AG09319 (cell line): ENCODE data around the gene LRRC8D.
"Not testable (repeated sequence)": the region's sequence is repeated elsewhere in the genome, so short reads cannot be mapped to it uniquely, and the experiment has no call there.

Experiments used
- DNase-seq: peaks from one replicate; pipeline ENCODE4 v3.0.0-alpha.2; 2010; ENCODE audit warnings: low read depth; ENCODE audit errors: extremely low read depth
- TF ChIP-seq, protein P1 (sequence below): IDR thresholded peaks from 2 replicates; pipeline ENCODE4 v1.5.1; 2011; ENCODE audit warnings: low read depth, mild to moderate bottlenecking, inconsistent platforms, low read length, moderate library complexity

LRRC8D gene

DNA sequence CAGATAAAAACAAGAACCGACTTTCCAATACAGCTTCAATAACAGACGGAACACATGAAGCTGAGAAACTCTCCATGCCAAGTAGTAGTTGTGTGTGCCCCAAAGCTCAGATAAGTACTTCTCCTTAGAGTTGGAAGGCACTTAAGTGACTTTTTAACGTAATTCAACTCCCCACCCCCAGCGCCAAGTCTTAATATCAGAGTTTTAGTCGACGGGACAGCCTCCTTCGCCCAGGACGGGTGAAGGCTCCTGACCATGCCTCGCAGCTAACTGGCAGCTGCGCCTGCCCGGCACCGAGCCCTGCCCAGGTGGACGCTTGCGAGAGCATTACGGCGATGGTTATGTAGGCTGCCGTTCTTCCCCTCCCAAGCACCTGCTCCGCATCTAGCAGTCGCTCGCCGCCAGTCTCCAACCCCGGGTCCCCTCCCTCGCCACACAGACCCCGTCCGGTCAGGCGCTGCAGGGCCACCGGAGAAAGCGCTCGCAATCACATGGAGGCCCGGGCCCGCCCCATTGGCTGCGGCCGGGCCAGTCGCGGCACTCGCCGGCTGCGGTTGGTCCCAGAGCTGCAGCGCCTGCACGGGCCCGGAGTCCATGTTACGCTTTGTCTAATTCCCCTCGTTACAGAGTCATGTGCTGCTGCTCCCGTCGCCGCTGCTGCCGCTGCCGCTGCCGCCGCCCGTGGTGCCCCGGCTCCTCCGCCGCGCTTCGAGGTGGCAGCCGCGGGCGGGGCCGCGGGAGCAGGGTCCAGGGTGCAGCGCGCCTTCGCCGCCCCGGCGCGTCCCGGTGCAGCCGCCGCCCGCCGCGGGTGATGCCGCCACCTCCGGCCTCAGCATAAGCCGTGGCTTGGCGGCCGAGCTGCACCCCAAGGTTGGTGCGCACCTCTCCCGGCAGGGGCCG, at the start of gene LRRC8D:
Gene LRRC8D, plus strand, starts transcription at position 611 of the 900 bp plus-strand sequence. CDS start 112,037 bp downstream, outside the sequence.
- DNase-seq, result peak; percentile 27
- TF ChIP-seq, protein P1, sequence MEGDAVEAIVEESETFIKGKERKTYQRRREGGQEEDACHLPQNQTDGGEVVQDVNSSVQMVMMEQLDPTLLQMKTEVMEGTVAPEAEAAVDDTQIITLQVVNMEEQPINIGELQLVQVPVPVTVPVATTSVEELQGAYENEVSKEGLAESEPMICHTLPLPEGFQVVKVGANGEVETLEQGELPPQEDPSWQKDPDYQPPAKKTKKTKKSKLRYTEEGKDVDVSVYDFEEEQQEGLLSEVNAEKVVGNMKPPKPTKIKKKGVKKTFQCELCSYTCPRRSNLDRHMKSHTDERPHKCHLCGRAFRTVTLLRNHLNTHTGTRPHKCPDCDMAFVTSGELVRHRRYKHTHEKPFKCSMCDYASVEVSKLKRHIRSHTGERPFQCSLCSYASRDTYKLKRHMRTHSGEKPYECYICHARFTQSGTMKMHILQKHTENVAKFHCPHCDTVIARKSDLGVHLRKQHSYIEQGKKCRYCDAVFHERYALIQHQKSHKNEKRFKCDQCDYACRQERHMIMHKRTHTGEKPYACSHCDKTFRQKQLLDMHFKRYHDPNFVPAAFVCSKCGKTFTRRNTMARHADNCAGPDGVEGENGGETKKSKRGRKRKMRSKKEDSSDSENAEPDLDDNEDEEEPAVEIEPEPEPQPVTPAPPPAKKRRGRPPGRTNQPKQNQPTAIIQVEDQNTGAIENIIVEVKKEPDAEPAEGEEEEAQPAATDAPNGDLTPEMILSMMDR, result no peak

DNA sequence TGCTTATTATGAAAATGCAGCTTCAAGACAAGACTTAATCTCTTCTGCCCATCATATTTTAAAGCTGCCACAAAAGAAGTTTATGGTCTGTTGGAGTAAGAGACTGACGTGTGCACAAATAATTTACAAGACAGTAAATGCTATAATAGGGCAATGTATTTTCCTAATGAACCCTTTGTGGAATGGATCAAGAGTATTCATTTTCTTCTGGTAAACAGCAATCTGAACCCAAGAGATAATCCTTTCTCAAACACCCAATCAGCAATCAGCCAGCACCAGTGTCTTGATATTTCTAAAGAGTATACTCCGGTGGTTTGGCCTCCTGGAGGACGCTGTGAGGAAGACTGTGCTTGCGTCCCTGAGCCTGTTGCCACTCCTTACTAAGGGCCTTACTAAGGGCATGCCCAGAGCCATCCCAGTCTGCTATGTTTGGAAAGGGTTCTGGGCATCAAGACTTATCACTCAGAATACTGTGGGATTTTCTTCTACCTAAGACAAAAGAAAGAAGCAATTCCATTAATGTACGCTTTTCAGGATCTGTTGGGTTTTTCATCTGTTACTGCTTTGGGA, 48.8 kb upstream of the LRRC8D start:
- DNase-seq, result no peak
- TF ChIP-seq, protein P1, result no peak

DNA sequence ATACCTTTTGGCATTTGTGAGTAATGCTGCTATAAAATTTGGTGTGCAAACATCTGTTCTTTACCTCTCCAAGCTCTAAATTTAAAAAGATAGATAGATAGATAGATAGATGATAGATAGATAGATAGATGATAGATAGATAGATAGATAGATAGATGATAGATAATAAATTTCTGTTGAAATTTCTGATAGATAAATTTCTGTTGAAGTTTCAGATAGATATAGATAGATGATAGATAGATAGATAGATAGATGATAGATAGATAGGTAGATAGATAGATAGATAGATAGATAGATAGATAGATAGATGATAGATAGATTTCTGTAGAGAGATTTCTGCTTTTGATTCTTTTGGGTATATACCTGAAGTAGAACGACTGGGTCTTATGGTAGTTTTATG, 44.7 kb upstream of the LRRC8D start:
- DNase-seq, result not testable (repeated sequence)

DNA sequence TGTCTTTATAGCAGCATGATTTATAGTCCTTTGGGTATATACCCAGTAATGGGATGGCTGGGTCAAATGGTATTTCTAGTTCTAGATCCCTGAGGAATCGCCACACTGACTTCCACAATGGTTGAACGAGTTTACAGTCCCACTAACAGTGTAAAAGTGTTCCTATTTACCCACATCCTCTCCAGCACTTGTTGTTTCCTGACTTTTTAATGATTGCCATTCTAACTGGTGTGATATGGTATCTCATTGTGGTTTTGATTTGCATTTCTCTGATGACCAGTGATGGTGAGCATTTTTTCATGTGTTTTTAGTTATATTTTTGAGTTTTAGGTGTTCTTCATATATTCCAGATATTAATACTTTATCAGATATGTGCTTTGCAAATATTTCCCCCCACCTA, 43.6 kb upstream of the LRRC8D start:
- DNase-seq, result not testable (repeated sequence)

DNA sequence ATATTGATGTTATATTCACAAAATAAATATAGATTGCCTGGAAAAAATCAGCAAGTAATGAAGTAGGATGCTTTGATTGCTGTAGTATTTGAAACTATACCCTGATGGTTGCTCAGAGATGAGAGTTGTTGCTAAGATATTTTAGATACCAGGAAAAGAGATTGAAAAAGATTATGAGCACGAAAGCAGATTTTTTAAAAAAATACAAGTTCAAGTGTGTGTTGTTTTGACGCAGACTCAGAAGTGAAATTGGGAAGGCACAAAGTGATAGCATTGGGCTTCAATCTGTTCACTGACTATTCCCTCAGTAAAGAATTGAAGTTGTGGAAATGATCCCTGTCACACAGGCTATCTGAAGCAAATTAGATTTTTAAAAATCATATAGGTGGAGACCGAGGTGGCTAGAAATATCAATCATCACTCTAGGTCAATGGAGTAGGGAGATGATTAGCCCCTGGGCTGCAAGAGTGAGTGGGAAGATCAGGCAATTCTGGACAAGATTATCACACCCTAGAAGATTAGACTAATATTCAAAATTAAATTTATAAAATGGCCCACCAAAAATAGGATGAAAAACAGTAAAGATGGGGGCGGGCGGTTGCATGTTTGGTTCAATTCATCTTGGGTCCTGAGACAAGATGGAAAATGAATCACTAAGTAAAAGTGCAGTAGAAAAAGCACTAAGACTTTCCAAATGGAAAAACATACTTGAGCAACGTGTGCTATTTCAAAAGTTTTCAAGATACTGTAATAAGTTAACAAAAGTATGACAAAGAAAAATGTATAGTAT, 41.5 kb upstream of the LRRC8D start:
- TF ChIP-seq, protein P1, result no peak
- DNase-seq, result no peak

DNA sequence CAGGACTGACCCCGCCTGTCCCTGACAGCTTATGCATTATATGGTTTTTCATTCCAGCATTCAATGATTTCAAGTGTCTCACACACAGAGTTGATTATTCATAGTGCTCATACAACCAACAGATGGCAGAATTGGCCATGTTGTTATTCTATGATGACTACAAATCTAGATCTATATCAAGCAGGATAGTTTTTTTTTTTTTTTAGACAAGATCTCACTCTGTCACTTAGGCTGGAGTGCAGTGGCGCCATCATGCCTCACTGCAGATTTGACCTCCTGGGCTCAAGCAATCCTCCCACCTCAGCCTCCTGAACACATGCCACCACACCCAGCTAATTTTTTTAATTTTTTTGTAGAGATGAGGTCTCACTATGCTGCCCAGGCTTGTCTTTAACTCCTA, 40.1 kb upstream of the LRRC8D start:
- DNase-seq, result peak; percentile 38
- TF ChIP-seq, protein P1, result peak; percentile 51

DNA sequence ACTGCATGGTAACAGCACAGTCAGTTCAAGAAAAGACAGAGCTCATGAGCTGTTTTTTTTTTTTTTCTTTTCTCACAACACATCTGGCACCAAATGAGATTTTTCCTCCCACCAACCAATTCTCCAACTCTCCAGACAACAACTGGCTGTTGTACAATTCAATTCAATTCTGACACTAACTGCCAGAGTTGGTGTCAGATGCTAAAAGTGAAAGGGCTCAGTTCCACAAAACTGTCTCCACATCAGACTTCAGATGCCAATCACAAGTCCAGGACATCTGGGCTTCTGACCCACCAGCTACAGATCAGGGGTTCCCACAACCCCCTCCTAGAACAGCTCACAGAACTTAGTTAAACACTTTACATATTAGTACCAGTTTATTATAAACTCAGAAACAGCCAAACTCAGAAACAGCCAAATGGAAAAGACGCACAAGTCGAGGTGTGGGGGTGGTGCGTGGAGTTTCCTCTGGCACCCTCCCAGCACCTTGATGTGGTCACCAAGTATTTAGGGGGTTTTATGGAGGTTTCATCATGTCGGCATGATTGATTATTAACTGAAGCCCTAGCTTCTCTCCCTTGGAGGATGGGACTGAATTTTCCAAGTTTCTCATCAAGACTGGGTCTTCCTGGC, 39.2 kb upstream of the LRRC8D start:
- no peak for DNase-seq

More for the DNA sequence above, 39.2 kb upstream of the LRRC8D start:
- TF ChIP-seq, protein P1, result no peak
